GM21723 (cell line): ENCODE data around the gene STK25.
"Not testable (repeated sequence)": the region's sequence is repeated elsewhere in the genome, so short reads cannot be mapped to it uniquely, and the experiment has no call there.

Experiments
- ATAC-seq: cut with Tn5 transposase; IDR thresholded peaks from one replicate; pipeline ENCODE4 v1.9.1; 2021; ENCODE audit warnings: mild to moderate bottlenecking, moderate library complexity; ENCODE audit not compliant: unreplicated experiment

STK25 gene

GRCh38 chr2:241511091-241511741 lies 2.8 kb upstream of the STK25 start:
- ATAC-seq: no peak

- no peak for ATAC-seq
Measured at GRCh38 chr2:241509155-241509784, 886 bp upstream of the STK25 start.

GRCh38 chr2:241507430-241508239 lies 749 bp downstream of the STK25 start:
- peak; percentile 31 for ATAC-seq

- no peak for ATAC-seq
Measured at GRCh38 chr2:241506793-241507429, 1.5 kb downstream of the STK25 start.

GRCh38 chr2:241506317-241506716 lies 2.1 kb downstream of the STK25 start:
- ATAC-seq: not testable (repeated sequence)

GRCh38 chr2:241505781-241506201 lies 2.6 kb downstream of the STK25 start:
- no peak for ATAC-seq

- ATAC-seq: no peak
Measured at GRCh38 chr2:241505086-241505780, 3.2 kb downstream of the STK25 start.

GRCh38 chr2:241503776-241504392 lies 4.5 kb downstream of the STK25 start:
- no peak for ATAC-seq

- ATAC-seq: no peak
Measured at GRCh38 chr2:241502281-241502680, 6.1 kb downstream of the STK25 start.

GRCh38 chr2:241501551-241501950 lies 6.8 kb downstream of the STK25 start:
- ATAC-seq: no peak

- no peak for ATAC-seq
Measured at GRCh38 chr2:241501099-241501541, 7.3 kb downstream of the STK25 start.

- no peak for ATAC-seq
Measured at GRCh38 chr2:241500431-241500975, 7.9 kb downstream of the STK25 start.

- ATAC-seq: no peak
Measured at GRCh38 chr2:241500016-241500415, 8.4 kb downstream of the STK25 start.

GRCh38 chr2:241499146-241499965 lies 9.0 kb downstream of the STK25 start:
- ATAC-seq: no peak

- ATAC-seq: no peak
Measured at GRCh38 chr2:241498115-241499070, 10.0 kb downstream of the STK25 start.

- no peak for ATAC-seq
Measured at GRCh38 chr2:241496904-241497877, 11.2 kb downstream of the STK25 start.
